Liver (tissue), 9 donors: ENCODE data around the gene NAGLU. TPM values are rescaled to one million over a fixed set of nuclear protein-coding genes. Genes with fewer than 3 reads are reported as not detected.

ENCODE experiments used
- DNase-seq: peaks from one replicate; pipeline ENCODE4 v3.0.0-alpha.2; 2017; ENCODE audit warnings: low spot score
- H3K27ac ChIP-seq, 2 donors: one replicate each; pipeline ENCODE4 v1.7.0; 2013; ENCODE audit warnings: inconsistent platforms in 2 of 2, low read length in 2 of 2, control low read depth in 1 of 2, low read depth in 1 of 2, mild to moderate bottlenecking in 1 of 2
- H3K27me3 ChIP-seq, 4 donors: one replicate each; pipeline versions ENCODE4 v1.6.1 to v1.7.0; 2013; ENCODE audit warnings: low read length in 3 of 4, inconsistent platforms in 1 of 4, mild to moderate bottlenecking in 1 of 4, moderate library complexity in 1 of 4; ENCODE audit not compliant: control insufficient read depth in 4 of 4, insufficient read depth in 4 of 4
- H3K36me3 ChIP-seq, 4 donors: one replicate each; pipeline versions ENCODE4 v1.6.1 to v1.7.0; 2013; ENCODE audit warnings: low read length in 3 of 4, mild to moderate bottlenecking in 3 of 4, low read depth in 1 of 4, moderate library complexity in 1 of 4; ENCODE audit not compliant: control insufficient read depth in 4 of 4, insufficient read depth in 3 of 4
- H3K4me1 ChIP-seq, 4 donors: one replicate each; pipeline versions ENCODE4 v1.6.1 to v1.7.0; 2013; ENCODE audit warnings: low read length in 3 of 4, mild to moderate bottlenecking in 3 of 4, moderate library complexity in 1 of 4; ENCODE audit not compliant: control insufficient read depth in 4 of 4, insufficient read depth in 4 of 4
- H3K4me3 ChIP-seq, 3 donors: one replicate each; pipeline versions ENCODE4 v1.6.1 to v1.7.0; 2013; ENCODE audit warnings: low read length in 3 of 3, control low read depth in 1 of 3, low read depth in 1 of 3, mild to moderate bottlenecking in 1 of 3
- H3K9ac ChIP-seq, 2 donors: one replicate each; pipeline ENCODE4 v1.7.0; 2013; ENCODE audit warnings: low read length in 2 of 2, mild to moderate bottlenecking in 2 of 2, moderate library complexity in 2 of 2, control low read depth in 1 of 2, low read depth in 1 of 2
- H3K9me3 ChIP-seq, 4 donors: one replicate each; pipeline versions ENCODE4 v1.6.1 to v1.7.0; 2013; ENCODE audit warnings: low read length in 3 of 4; ENCODE audit not compliant: control insufficient read depth in 4 of 4
- ATF3 ChIP-seq: IDR thresholded peaks from 2 replicates; pipeline ENCODE4 v1.6.1; 2016; ENCODE audit warnings: antibody characterized with exemption
- CTCF ChIP-seq: fragments of 150-350 bp; IDR thresholded peaks from 2 replicates; pipeline ENCODE4 v1.5.1; 2017; ENCODE audit warnings: improper control_type of control experiment, low read depth, low read length; ENCODE audit not compliant: missing input control
- FOXA1 ChIP-seq: IDR thresholded peaks from 2 replicates; pipeline ENCODE4 v1.6.1; 2016; ENCODE audit warnings: antibody characterized with exemption
- FOXA2 ChIP-seq: IDR thresholded peaks from 2 replicates; pipeline ENCODE4 v1.6.1; 2016; ENCODE audit warnings: antibody characterized with exemption
- GABPA ChIP-seq, 2 donors: IDR thresholded peaks in 1 of 2; conservative IDR thresholded peaks in 1 of 2; 2 replicates each; pipeline ENCODE4 v1.6.1; 2016; ENCODE audit warnings: antibody characterized with exemption in 2 of 2, mild to moderate bottlenecking in 1 of 2, moderate library complexity in 1 of 2
- HNF4A ChIP-seq, 2 donors: conservative IDR thresholded peaks; 2 replicates each; pipeline ENCODE4 v1.6.1; 2016; ENCODE audit warnings: antibody characterized with exemption in 2 of 2, mild to moderate bottlenecking in 2 of 2
- HNF4G ChIP-seq: IDR thresholded peaks from 2 replicates; pipeline ENCODE4 v1.6.1; 2016; ENCODE audit warnings: antibody characterized with exemption
- JUND ChIP-seq, 2 donors: IDR thresholded peaks; 2 replicates each; pipeline ENCODE4 v1.6.1; 2016; ENCODE audit warnings: antibody characterized with exemption in 2 of 2
- MAX ChIP-seq: IDR thresholded peaks from 2 replicates; pipeline ENCODE4 v1.6.1; 2016; ENCODE audit warnings: antibody characterized with exemption
- NR2F2 ChIP-seq: IDR thresholded peaks from 2 replicates; pipeline ENCODE4 v1.6.1; 2016; ENCODE audit warnings: antibody characterized with exemption
- RAD21 ChIP-seq, 2 donors: IDR thresholded peaks; 2 replicates each; pipeline ENCODE4 v1.6.1; 2016; ENCODE audit warnings: antibody characterized with exemption in 2 of 2, mild to moderate bottlenecking in 2 of 2
- REST ChIP-seq: IDR thresholded peaks from 2 replicates; pipeline ENCODE4 v1.6.1; 2016; ENCODE audit warnings: antibody characterized with exemption, mild to moderate bottlenecking
- RXRA ChIP-seq, 2 donors: IDR thresholded peaks; 2 replicates each; pipeline ENCODE4 v1.6.1; 2017 to 2018; ENCODE audit warnings: antibody characterized with exemption in 2 of 2, mild to moderate bottlenecking in 1 of 2
- WGBS: extraction: QIAGEN DNeasy Blood & Tissue Kit; methylation state at CpG from one replicate; pipeline ENCODE4 v1.1.7; 2013; 5-methylcytosine and 5-hydroxymethylcytosine counted together
- polyA plus RNA-seq, 2 donors: library from polyadenylated mRNA; stranded (reverse) in 1 of 2; unstranded in 1 of 2; fragments of 200-250 nt in 1 of 2; fragments of >200 nt in 1 of 2; fragmentation: Nextera tagmentation in 1 of 2; extraction: Ambion mirVana in 1 of 2; gene quantifications; one replicate each; pipeline versions ENCODE4 v1.2.1 to v1.2.3, GENCODE V29; 2013 to 2015
- total RNA-seq, 2 donors: library from RNA; depleted of rRNA; stranded (reverse); fragments of >200 nt; gene quantifications; one replicate each; pipeline ENCODE4 v1.2.3, GENCODE V29; 2014
- donor health status: healthy.
- donor health status: healthy.
- donor health status: healthy.
- donor health status: healthy.
- donor health status: healthy.

The NAGLU gene
- total and polyA plus RNA-seq, 4 donors, result 15.5 to 41.2 (median 28.9) TPM

- H3K4me3 ChIP-seq, result no peak overlapping the region
- WGBS, result 91% methylated on average over 45 of the region's 45 CpGs
- no peaks in the 10 kb centered on the region for H3K9me3 ChIP-seq
- TF ChIP-seq FOXA1, result no peak
- no peak for TF ChIP-seq NR2F2
- TF ChIP-seq MAX, result no peak
- no peak for TF ChIP-seq HNF4G
- TF ChIP-seq ATF3, result no peak
- TF ChIP-seq HNF4A (conservative IDR thresholded peaks at IDR 0.05), result no peak
- TF ChIP-seq RXRA (IDR thresholded peaks at IDR 0.05), result no peak
- TF ChIP-seq GABPA (IDR thresholded peaks at IDR 0.05 in 1 of 2, conservative IDR thresholded peaks at IDR 0.05 in 1 of 2), result no peak
- no peak for TF ChIP-seq JUND (IDR thresholded peaks at IDR 0.05)
- no peak for TF ChIP-seq REST
- TF ChIP-seq CTCF, result no peak
- no peaks in the 10 kb centered on the region for H3K27me3 ChIP-seq
- H3K9ac ChIP-seq, result no peak overlapping the region
- H3K27ac ChIP-seq, result peak overlapping the region in 1 of 2 donors; percentile 93
- no peak for DNase-seq
- peaks cover under 1 to 25% (median 15%) of the 10 kb centered on the region in 4 donors for H3K4me1 ChIP-seq
- no peaks in the 10 kb centered on the region for H3K36me3 ChIP-seq
Observed at GRCh38 chr17:42553161-42553818, 17.2 kb downstream of the NAGLU start.

GRCh38 chr17:42553866-42554249 is 17.8 kb downstream of the NAGLU start:
- Histone ChIP-seq H3K36me3 (no peaks in the 10 kb centered on the region), H3K9ac (peak overlapping the region in 1 of 2 donors; percentile 81), H3K9me3 (no peaks in the 10 kb centered on the region), H3K27me3 (no peaks in the 10 kb centered on the region), H3K27ac (peak overlapping the region; percentile 88 to 93), H3K4me3 (peak overlapping the region; percentile 71 to 85 (median 71)), H3K4me1 (peaks cover 0 to 21% (median 13%) of the 10 kb centered on the region in 4 donors)
- WGBS, result 43% methylated on average over 16 of the region's 16 CpGs
- TF ChIP-seq FOXA2 (no peak), RAD21 (IDR thresholded peaks at IDR 0.05) (peak; percentile 7 to 24)
- DNase-seq, result no peak
